ENCODE results near the gene DERL3. TPM values are rescaled to one million over a fixed set of nuclear protein-coding genes. Genes with fewer than 3 reads are reported as not detected.

The DERL3 gene
- total RNA-seq, 1 donor from 2014 or later: 13.8 TPM

- H3K9me3 Mint-ChIP-seq: no peaks in the 10 kb centered on the region
- intact Hi-C loops (cut with micrococcal nuclease): no loop called here
- H3K27me3 Mint-ChIP-seq (ENCODE audit: insufficient read depth): no peaks in the 10 kb centered on the region
These were observed 5.6 kb downstream of the DERL3 start for GRCh38 chr22:23833017-23833751.

GRCh38 chr22:23832226-23833016, 6.4 kb downstream of the DERL3 start:
- no peaks in the 10 kb centered on the region for H3K27me3 Mint-ChIP-seq (ENCODE audit: insufficient read depth)
- intact Hi-C loops (cut with micrococcal nuclease): no loop called here
- DNase-seq (ENCODE audit: low spot score): no peak
- H3K36me3 Mint-ChIP-seq (ENCODE audit: low read depth): peaks cover 19% of the 10 kb centered on the region
- H3K4me3 Mint-ChIP-seq: no peak overlapping the region
- H3K9me3 Mint-ChIP-seq: no peaks in the 10 kb centered on the region
- H3K27ac Mint-ChIP-seq: no peak overlapping the region
- peaks cover 8% of the 10 kb centered on the region for H3K4me1 Mint-ChIP-seq (ENCODE audit: low read depth)

More at GRCh38 chr22:23833017-23833751, 5.6 kb downstream of the DERL3 start:
- peaks cover 21% of the 10 kb centered on the region for H3K36me3 Mint-ChIP-seq (ENCODE audit: low read depth)
- no peak overlapping the region for H3K4me3 Mint-ChIP-seq
- peaks cover 13% of the 10 kb centered on the region for H3K4me1 Mint-ChIP-seq (ENCODE audit: low read depth)
- DNase-seq (ENCODE audit: low spot score): no peak
- no peak overlapping the region for H3K27ac Mint-ChIP-seq

- Mint-ChIP-seq H3K9me3 (no peaks in the 10 kb centered on the region), H3K4me3 (no peak overlapping the region), H3K36me3 (ENCODE audit: low read depth) (peaks cover 19% of the 10 kb centered on the region), H3K27me3 (ENCODE audit: insufficient read depth) (no peaks in the 10 kb centered on the region), H3K4me1 (ENCODE audit: low read depth) (peaks cover 8% of the 10 kb centered on the region), H3K27ac (no peak overlapping the region)
- intact Hi-C loops (cut with micrococcal nuclease): no loop called here
- DNase-seq (ENCODE audit: low spot score): no peak
These were observed 7.0 kb downstream of the DERL3 start for GRCh38 chr22:23831781-23832180.

GRCh38 chr22:23831261-23831660, 7.5 kb downstream of the DERL3 start:
- H3K4me1 Mint-ChIP-seq (ENCODE audit: low read depth): peaks cover 9% of the 10 kb centered on the region
- H3K27me3 Mint-ChIP-seq (ENCODE audit: insufficient read depth): no peaks in the 10 kb centered on the region
- H3K36me3 Mint-ChIP-seq (ENCODE audit: low read depth): peaks cover 22% of the 10 kb centered on the region
- no peak overlapping the region for H3K4me3 Mint-ChIP-seq
- no peaks in the 10 kb centered on the region for H3K9me3 Mint-ChIP-seq
- no peak overlapping the region for H3K27ac Mint-ChIP-seq
- intact Hi-C loops (cut with micrococcal nuclease): no loop called here
- DNase-seq (ENCODE audit: low spot score): no peak

GRCh38 chr22:23829845-23830372, 8.9 kb downstream of the DERL3 start:
- Mint-ChIP-seq H3K27me3 (ENCODE audit: insufficient read depth) (no peaks in the 10 kb centered on the region), H3K9me3 (no peaks in the 10 kb centered on the region), H3K4me1 (ENCODE audit: low read depth) (peaks cover 18% of the 10 kb centered on the region), H3K4me3 (no peak overlapping the region), H3K36me3 (ENCODE audit: low read depth) (peaks cover 27% of the 10 kb centered on the region), H3K27ac (no peak overlapping the region)
- intact Hi-C loops (cut with micrococcal nuclease): no loop called here
- no peak for DNase-seq (ENCODE audit: low spot score)

- peaks cover 18% of the 10 kb centered on the region for H3K4me1 Mint-ChIP-seq (ENCODE audit: low read depth)
- H3K36me3 Mint-ChIP-seq (ENCODE audit: low read depth): peaks cover 30% of the 10 kb centered on the region
- H3K4me3 Mint-ChIP-seq: no peak overlapping the region
- H3K27ac Mint-ChIP-seq: peak overlapping the region; percentile 41
- no peak for DNase-seq (ENCODE audit: low spot score)
- H3K27me3 Mint-ChIP-seq (ENCODE audit: insufficient read depth): no peaks in the 10 kb centered on the region
- no peaks in the 10 kb centered on the region for H3K9me3 Mint-ChIP-seq
- intact Hi-C loops (cut with micrococcal nuclease): no loop called here
These were observed 9.8 kb downstream of the DERL3 start for GRCh38 chr22:23828800-23829680.

GRCh38 chr22:23827351-23827995, 11.3 kb downstream of the DERL3 start:
- H3K27ac Mint-ChIP-seq: no peak overlapping the region
- H3K36me3 Mint-ChIP-seq (ENCODE audit: low read depth): peaks cover 41% of the 10 kb centered on the region
- H3K9me3 Mint-ChIP-seq: no peaks in the 10 kb centered on the region

GRCh38 chr22:23826510-23827350, 12.1 kb downstream of the DERL3 start:
- peak overlapping the region; percentile 39 for H3K4me3 Mint-ChIP-seq
- H3K27ac Mint-ChIP-seq: peak overlapping the region; percentile 87
- no peaks in the 10 kb centered on the region for H3K9me3 Mint-ChIP-seq
- H3K36me3 Mint-ChIP-seq (ENCODE audit: low read depth): peaks cover 43% of the 10 kb centered on the region
- H3K27me3 Mint-ChIP-seq (ENCODE audit: insufficient read depth): no peaks in the 10 kb centered on the region
- H3K4me1 Mint-ChIP-seq (ENCODE audit: low read depth): peaks cover 18% of the 10 kb centered on the region
- no peak for DNase-seq (ENCODE audit: low spot score)
- intact Hi-C loops (cut with micrococcal nuclease): no loop called here

More at GRCh38 chr22:23827351-23827995, 11.3 kb downstream of the DERL3 start:
- intact Hi-C loops (cut with micrococcal nuclease): no loop called here
- no peak for DNase-seq (ENCODE audit: low spot score)
- Mint-ChIP-seq H3K4me3 (no peak overlapping the region), H3K4me1 (ENCODE audit: low read depth) (peaks cover 18% of the 10 kb centered on the region), H3K27me3 (ENCODE audit: insufficient read depth) (no peaks in the 10 kb centered on the region)

- H3K9me3 Mint-ChIP-seq: no peaks in the 10 kb centered on the region
- no peaks in the 10 kb centered on the region for H3K27me3 Mint-ChIP-seq (ENCODE audit: insufficient read depth)
- peaks cover 22% of the 10 kb centered on the region for H3K4me1 Mint-ChIP-seq (ENCODE audit: low read depth)
- DNase-seq (ENCODE audit: low spot score): no peak
- H3K4me3 Mint-ChIP-seq: no peak overlapping the region
- peaks cover 47% of the 10 kb centered on the region for H3K36me3 Mint-ChIP-seq (ENCODE audit: low read depth)
- peak overlapping the region; percentile 87 for H3K27ac Mint-ChIP-seq
- intact Hi-C loops (cut with micrococcal nuclease): no loop called here
These were observed 13.4 kb downstream of the DERL3 start for GRCh38 chr22:23825246-23825905.

GRCh38 chr22:23824476-23825245, 14.1 kb downstream of the DERL3 start:
- Mint-ChIP-seq H3K27ac (peak overlapping the region; percentile 50), H3K27me3 (ENCODE audit: insufficient read depth) (no peaks in the 10 kb centered on the region), H3K9me3 (no peaks in the 10 kb centered on the region), H3K4me1 (ENCODE audit: low read depth) (peaks cover 29% of the 10 kb centered on the region), H3K4me3 (no peak overlapping the region), H3K36me3 (ENCODE audit: low read depth) (peaks cover 45% of the 10 kb centered on the region)
- DNase-seq (ENCODE audit: low spot score): no peak
- intact Hi-C loops (cut with micrococcal nuclease): no loop called here
